ENCODE data around the gene BEST1. TPM values are rescaled to one million over a fixed set of nuclear protein-coding genes. Genes with fewer than 3 reads are reported as not detected.
A peak's percentile ranks its signal among the peaks of the same experiment; 100 is the strongest.

Gene BEST1
- total RNA-seq, 4 donors from 2014 or later = 0.08 to 2.7 (median 0.39) TPM

GRCh38 chr11:62004473-62004872 lies 54.3 kb downstream of the BEST1 start:
- Histone ChIP-seq H3K4me1 (peaks cover 0 to 14% (median 0%) of the 10 kb centered on the region in 3 donors), H3K36me3 (no peaks in the 10 kb centered on the region), H3K4me3 (no peak overlapping the region), H3K27me3 (no peaks in the 10 kb centered on the region), H3K9me3 (peaks cover 0 to 10% (median 7%) of the 10 kb centered on the region in 3 donors), H3K27ac (peak overlapping the region in 3 of 4 donors; percentile 1 to 29 (median 19))
- DNase-seq = no peak
- no peak for TF ChIP-seq POLR2A (IDR thresholded peaks at IDR 0.05)
- TF ChIP-seq CTCF (IDR thresholded peaks at IDR 0.05) = no peak
- WGBS, 2 donors = 28 to 71% methylated on average over 1 to 2 of the region's 2 CpGs
- intact Hi-C loops (cut with DNase I) = no loop called here

- DNase-seq = no peak
- no peak overlapping the region for H3K4me3 ChIP-seq
- no peaks in the 10 kb centered on the region for H3K36me3 ChIP-seq
- intact Hi-C loops (cut with DNase I) = no loop called here
- no peak for TF ChIP-seq POLR2A (IDR thresholded peaks at IDR 0.05)
- TF ChIP-seq CTCF (IDR thresholded peaks at IDR 0.05) = no peak
- no peak overlapping the region for H3K27ac ChIP-seq
- H3K27me3 ChIP-seq = peaks cover 0 to 7% (median 0%) of the 10 kb centered on the region in 4 donors
- peaks cover 0 to 18% (median 2%) of the 10 kb centered on the region in 3 donors for H3K4me1 ChIP-seq
- no peaks in the 10 kb centered on the region for H3K9me3 ChIP-seq
- WGBS, 2 donors = 77 to 86% methylated on average over 1 of the region's 1 CpG
Measured at GRCh38 chr11:62008193-62008592, 58.0 kb downstream of the BEST1 start.

GRCh38 chr11:62010935-62011528 lies 60.9 kb downstream of the BEST1 start:
- 85 to 95% methylated on average over 4 of the region's 4 CpGs for WGBS, 2 donors
- Histone ChIP-seq H3K4me3 (no peak overlapping the region), H3K4me1 (peaks cover 3 to 11% (median 6%) of the 10 kb centered on the region in 3 donors), H3K27me3 (peaks cover 0 to 11% (median 0%) of the 10 kb centered on the region in 4 donors), H3K36me3 (no peaks in the 10 kb centered on the region), H3K9me3 (no peaks in the 10 kb centered on the region), H3K27ac (no peak overlapping the region)
- TF ChIP-seq POLR2A (IDR thresholded peaks at IDR 0.05) = no peak
- TF ChIP-seq CTCF (IDR thresholded peaks at IDR 0.05) = no peak
- intact Hi-C loops (cut with DNase I) = no loop called here
- no peak for DNase-seq

- 92 to 100% methylated on average over 1 to 4 of the region's 9 CpGs for WGBS, 2 donors
- Histone ChIP-seq H3K27me3 (peaks cover 0 to 11% (median 0%) of the 10 kb centered on the region in 4 donors), H3K9me3 (no peaks in the 10 kb centered on the region), H3K4me1 (peaks cover 3 to 11% (median 6%) of the 10 kb centered on the region in 3 donors), H3K36me3 (no peaks in the 10 kb centered on the region), H3K27ac (no peak overlapping the region), H3K4me3 (no peak overlapping the region)
- TF ChIP-seq POLR2A (IDR thresholded peaks at IDR 0.05) (no peak), CTCF (IDR thresholded peaks at IDR 0.05) (no peak)
- no peak for DNase-seq
- intact Hi-C loops (cut with DNase I) = no loop called here
Measured at GRCh38 chr11:62011881-62012280, 61.7 kb downstream of the BEST1 start.

- no peaks in the 10 kb centered on the region for H3K36me3 ChIP-seq
- H3K27ac ChIP-seq = no peak overlapping the region
- no peak overlapping the region for H3K4me3 ChIP-seq
- 17 to 69% methylated on average over 1 to 3 of the region's 3 CpGs for WGBS, 2 donors
- peaks cover 0 to 11% (median 0%) of the 10 kb centered on the region in 4 donors for H3K27me3 ChIP-seq
- no peak for TF ChIP-seq POLR2A (IDR thresholded peaks at IDR 0.05)
- TF ChIP-seq CTCF (IDR thresholded peaks at IDR 0.05) = no peak
- intact Hi-C loops (cut with DNase I) = no loop called here
- DNase-seq = no peak
- H3K4me1 ChIP-seq = peaks cover 3 to 11% (median 6%) of the 10 kb centered on the region in 3 donors
- H3K9me3 ChIP-seq = no peaks in the 10 kb centered on the region
Measured at GRCh38 chr11:62012451-62012831, 62.3 kb downstream of the BEST1 start.

All from esophagus squamous epithelium (tissue), 5 donors.